GM19324 (cell line): ENCODE data around the gene IFI6.
"Not testable (repeated sequence)": the region's sequence is repeated elsewhere in the genome, so short reads cannot be mapped to it uniquely, and the experiment has no call there.

Experiments
- ATAC-seq: cut with Tn5 transposase; IDR thresholded peaks from one replicate; pipeline ENCODE4 v1.9.1; 2021; ENCODE audit warnings: mild to moderate bottlenecking, moderate library complexity; ENCODE audit not compliant: unreplicated experiment, low FRiP score

IFI6 gene

GRCh38 chr1:27671964-27672749, at the start of gene IFI6:
Gene IFI6 (minus strand): TSS chr1:27672192. CDS start chr1:27669314, 2,878 bp downstream.
- peak; percentile 79 for ATAC-seq

- ATAC-seq = no peak
These were observed 47.6 kb upstream of the IFI6 start for GRCh38 chr1:27719286-27720251.

GRCh38 chr1:27716262-27716895, 44.4 kb upstream of the IFI6 start:
- no peak for ATAC-seq

- no peak for ATAC-seq
These were observed 42.0 kb upstream of the IFI6 start for GRCh38 chr1:27713869-27714513.

- no peak for ATAC-seq
These were observed 41.2 kb upstream of the IFI6 start for GRCh38 chr1:27713139-27713725.

- no peak for ATAC-seq
These were observed 38.6 kb upstream of the IFI6 start for GRCh38 chr1:27710574-27710973.

- ATAC-seq = no peak
These were observed 33.6 kb upstream of the IFI6 start for GRCh38 chr1:27705545-27705944.

- no peak for ATAC-seq
These were observed 33.0 kb upstream of the IFI6 start for GRCh38 chr1:27704958-27705357.

- not testable (repeated sequence) for ATAC-seq
These were observed 24.8 kb upstream of the IFI6 start for GRCh38 chr1:27696835-27697234.

- no peak for ATAC-seq
These were observed 18.2 kb upstream of the IFI6 start for GRCh38 chr1:27690183-27690582.

- peak; percentile 58 for ATAC-seq
These were observed 17.6 kb upstream of the IFI6 start for GRCh38 chr1:27689423-27690173.

- no peak for ATAC-seq
These were observed 15.9 kb upstream of the IFI6 start for GRCh38 chr1:27687906-27688305.

- no peak for ATAC-seq
These were observed 14.4 kb upstream of the IFI6 start for GRCh38 chr1:27686223-27686990.

GRCh38 chr1:27684176-27684575, 12.2 kb upstream of the IFI6 start:
- ATAC-seq = no peak

- ATAC-seq = no peak
These were observed 10.5 kb upstream of the IFI6 start for GRCh38 chr1:27682351-27682944.

- ATAC-seq = not testable (repeated sequence)
These were observed 9.6 kb upstream of the IFI6 start for GRCh38 chr1:27681580-27681979.

GRCh38 chr1:27680225-27680791, 8.3 kb upstream of the IFI6 start:
- ATAC-seq = not testable (repeated sequence)

GRCh38 chr1:27678747-27679146, 6.8 kb upstream of the IFI6 start:
- ATAC-seq = no peak
